DND-41 (cell line): ENCODE results near the gene RHBDD1.

Experiments
- ATAC-seq: fragments of 200-7000 bp; cut with Tn5 transposase; 3 replicates; pipeline ENCODE4 v1.9.1; 2021; ENCODE audit warnings: low read depth; ENCODE audit not compliant: insufficient read depth
- DNase-seq: peaks from one replicate; pipeline ENCODE4 v3.0.0-alpha.2; 2020
- H2AFZ ChIP-seq: 2 replicates; pipeline ENCODE4 v1.6.0; 2012; ENCODE audit warnings: low read depth, low read length
- H3K27ac ChIP-seq: 2 replicates; pipeline ENCODE4 v1.5.1; 2012; ENCODE audit warnings: low read length, inconsistent platforms
- H3K27me3 ChIP-seq: fragments of 200-600 bp; sonication (generic); 2 replicates; pipeline ENCODE4 v1.6.0; 2012; ENCODE audit warnings: low read length, mild to moderate bottlenecking, inconsistent platforms; ENCODE audit not compliant: insufficient read depth, poor library complexity
- H3K36me3 ChIP-seq: 2 replicates; pipeline ENCODE4 v1.5.1; 2012; ENCODE audit warnings: low read length, inconsistent platforms; ENCODE audit not compliant: insufficient read depth
- H3K4me1 ChIP-seq: 2 replicates; pipeline ENCODE4 v1.5.1; 2012; ENCODE audit warnings: mild to moderate bottlenecking, low read length; ENCODE audit not compliant: insufficient read depth
- H3K4me2 ChIP-seq: 2 replicates; pipeline ENCODE4 v1.6.0; 2012; ENCODE audit warnings: mild to moderate bottlenecking, moderate library complexity, low read length, inconsistent platforms; ENCODE audit not compliant: insufficient read depth
- H3K4me3 ChIP-seq, 2 experiments: fragments of 200-600 bp in 1 of 2; shearing (Covaris generic) in 1 of 2; 2 replicates each; pipeline ENCODE4 v1.5.1; 2012 to 2016; ENCODE audit warnings: inconsistent platforms in 2 of 2, low read length in 2 of 2, mild to moderate bottlenecking in 2 of 2, low read depth in 1 of 2, moderate library complexity in 1 of 2
- H3K79me2 ChIP-seq: 2 replicates; pipeline ENCODE4 v1.6.0; 2012; ENCODE audit warnings: low read length, inconsistent platforms; ENCODE audit not compliant: insufficient read depth
- H3K9ac ChIP-seq: 2 replicates; pipeline ENCODE4 v1.6.0; 2012; ENCODE audit warnings: low read depth, mild to moderate bottlenecking, inconsistent platforms, low read length, moderate library complexity
- H3K9me3 ChIP-seq: 2 replicates; pipeline ENCODE4 v1.5.1; 2012; ENCODE audit warnings: low read length, moderate library complexity, mild to moderate bottlenecking, inconsistent platforms; ENCODE audit not compliant: insufficient read depth, severe bottlenecking
- H4K20me1 ChIP-seq: 2 replicates; pipeline ENCODE4 v1.6.0; 2012; ENCODE audit warnings: low read length; ENCODE audit not compliant: insufficient read depth
- CTCF ChIP-seq: IDR thresholded peaks from 2 replicates; pipeline ENCODE4 v1.5.1; 2012; ENCODE audit warnings: borderline replicate concordance, low read length, moderate library complexity, mild to moderate bottlenecking; ENCODE audit not compliant: poor library complexity, severe bottlenecking; ENCODE audit errors: extremely low read depth
- EZH2 ChIP-seq: IDR thresholded peaks from 3 replicates; pipeline ENCODE4 v1.6.1; 2012; ENCODE audit warnings: borderline replicate concordance, low read depth, mild to moderate bottlenecking, moderate library complexity, low read length, inconsistent platforms; ENCODE audit not compliant: severe bottlenecking

RHBDD1 gene

GRCh38 chr2:226865273-226865672, 29.4 kb downstream of the RHBDD1 start:
- no peak overlapping the region for H3K4me3 ChIP-seq
- H2AFZ ChIP-seq: no peak overlapping the region
- H3K9me3 ChIP-seq: no peaks in the 10 kb centered on the region
- ATAC-seq (no peak), DNase-seq (no peak)
- no peaks in the 10 kb centered on the region for H3K4me1 ChIP-seq
- H4K20me1 ChIP-seq: peaks cover 3% of the 10 kb centered on the region; the same call in 1 of the 2 replicates
- no peak for TF ChIP-seq CTCF
- no peak for TF ChIP-seq EZH2
- no peaks in the 10 kb centered on the region for H3K27me3 ChIP-seq
- H3K36me3 ChIP-seq: peaks cover 42% of the 10 kb centered on the region
- peaks cover 6% of the 10 kb centered on the region; the same call in 1 of the 2 replicates for H3K79me2 ChIP-seq
- no peak overlapping the region for H3K27ac ChIP-seq
- H3K4me2 ChIP-seq: no peak overlapping the region
- no peak overlapping the region for H3K9ac ChIP-seq

- TF ChIP-seq EZH2 (no peak), CTCF (no peak)
- Histone ChIP-seq H3K9me3 (no peaks in the 10 kb centered on the region), H4K20me1 (peaks cover 3% of the 10 kb centered on the region; the same call in 1 of the 2 replicates), H3K27ac (no peak overlapping the region), H3K4me1 (no peaks in the 10 kb centered on the region), H2AFZ (no peak overlapping the region), H3K27me3 (no peaks in the 10 kb centered on the region), H3K4me3 (no peak overlapping the region), H3K79me2 (peaks cover 4% of the 10 kb centered on the region; the same call in 1 of the 2 replicates), H3K4me2 (no peak overlapping the region), H3K36me3 (peaks cover 42% of the 10 kb centered on the region), H3K9ac (no peak overlapping the region)
- no peak for ATAC-seq
- DNase-seq: no peak
These were observed 29.9 kb downstream of the RHBDD1 start for GRCh38 chr2:226865710-226866109.

GRCh38 chr2:226868331-226869162, 32.7 kb downstream of the RHBDD1 start:
- Histone ChIP-seq H3K4me2 (no peak overlapping the region), H3K27ac (no peak overlapping the region), H3K4me3 (no peak overlapping the region), H4K20me1 (peaks cover 2% of the 10 kb centered on the region; the same call in 1 of the 2 replicates), H3K79me2 (no peaks in the 10 kb centered on the region), H3K27me3 (no peaks in the 10 kb centered on the region), H3K4me1 (peaks cover 10% of the 10 kb centered on the region; the same call in 1 of the 2 replicates), H3K9me3 (no peaks in the 10 kb centered on the region), H2AFZ (no peak overlapping the region), H3K9ac (no peak overlapping the region), H3K36me3 (peaks cover 42% of the 10 kb centered on the region)
- DNase-seq (no peak), ATAC-seq (no peak)
- no peak for TF ChIP-seq CTCF
- no peak for TF ChIP-seq EZH2
